GM23338 (cell line): ENCODE measurements around the gene SLC22A9. TPM values are rescaled to one million over a fixed set of nuclear protein-coding genes. Genes with fewer than 3 reads are reported as not detected.

Experiments
- ATAC-seq: fragments of 200-7000 bp; cut with Tn5 transposase; 3 replicates; pipeline ENCODE4 v1.9.1; 2020
- DNase-seq: peaks from one replicate; pipeline ENCODE4 v3.0.0-alpha.2; 2015; ENCODE audit warnings: low spot score
- H2AFZ ChIP-seq: fragments of 200-600 bp; sonication (generic); 2 replicates; pipeline ENCODE4 v1.8.0; 2016; ENCODE audit warnings: antibody characterized with exemption, mild to moderate bottlenecking, moderate library complexity
- H3F3A ChIP-seq: fragments of 200-600 bp; sonication (generic); replicated peaks from 2 replicates; pipeline ENCODE4 v1.8.0; 2017; ENCODE audit warnings: antibody characterized with exemption, mixed run types, low read depth
- H3K27ac ChIP-seq: fragments of 200-600 bp; sonication (generic); 2 replicates; pipeline ENCODE4 v1.6.1; 2016; ENCODE audit warnings: low read depth
- H3K27me3 ChIP-seq: fragments of 200-600 bp; sonication (generic); 2 replicates; pipeline ENCODE4 v1.8.0; 2016; ENCODE audit warnings: mild to moderate bottlenecking, mixed run types, moderate library complexity; ENCODE audit not compliant: insufficient read depth
- H3K36me3 ChIP-seq: fragments of 200-600 bp; sonication (generic); 2 replicates; pipeline ENCODE4 v1.8.0; 2016; ENCODE audit warnings: mild to moderate bottlenecking; ENCODE audit not compliant: insufficient read depth
- H3K4me1 ChIP-seq: fragments of 200-600 bp; sonication (generic); 2 replicates; pipeline ENCODE4 v1.8.0; 2016; ENCODE audit warnings: mild to moderate bottlenecking, moderate library complexity; ENCODE audit not compliant: insufficient read depth
- H3K4me2 ChIP-seq: fragments of 200-600 bp; sonication (generic); 2 replicates; pipeline ENCODE4 v1.7.1; 2017; ENCODE audit warnings: mixed run types
- H3K4me3 ChIP-seq: fragments of 200-600 bp; sonication (generic); 2 replicates; pipeline ENCODE4 v1.6.1; 2016; ENCODE audit warnings: mixed run types
- H3K79me2 ChIP-seq: fragments of 200-600 bp; sonication (generic); replicated peaks from 2 replicates; pipeline ENCODE4 v1.8.0; 2017; ENCODE audit warnings: mild to moderate bottlenecking; ENCODE audit not compliant: insufficient read depth
- H3K9me2 ChIP-seq: fragments of 200-600 bp; sonication (generic); 2 replicates; pipeline ENCODE4 v1.8.0; 2017; ENCODE audit not compliant: insufficient read depth
- H4K20me1 ChIP-seq: fragments of 200-600 bp; sonication (generic); replicated peaks from 2 replicates; pipeline ENCODE4 v1.8.0; 2017; ENCODE audit warnings: mild to moderate bottlenecking; ENCODE audit not compliant: insufficient read depth
- H3K27ac Mint-ChIP-seq: 2 replicates; pipeline ENCODE4 v1.8.0; 2020; ENCODE audit warnings: inconsistent platforms, mild to moderate bottlenecking, moderate library complexity, mixed read lengths
- H3K27me3 Mint-ChIP-seq: 3 replicates; pipeline ENCODE4 v1.8.0; 2022; ENCODE audit warnings: low read depth, mild to moderate bottlenecking, moderate library complexity, mixed read lengths, inconsistent platforms; ENCODE audit not compliant: insufficient read depth, poor library complexity
- H3K36me3 Mint-ChIP-seq: 3 replicates; pipeline ENCODE4 v1.8.0; 2021; ENCODE audit warnings: low read depth, mild to moderate bottlenecking, inconsistent platforms, moderate library complexity, mixed read lengths
- H3K4me1 Mint-ChIP-seq: 3 replicates; pipeline ENCODE4 v1.8.0; 2020; ENCODE audit warnings: mild to moderate bottlenecking, inconsistent platforms, mixed read lengths
- H3K4me3 Mint-ChIP-seq: 3 replicates; pipeline ENCODE4 v1.8.0; 2021; ENCODE audit warnings: moderate library complexity, mild to moderate bottlenecking, inconsistent platforms, mixed read lengths
- H3K9me3 Mint-ChIP-seq: 3 replicates; pipeline ENCODE4 v1.8.0; 2020; ENCODE audit warnings: moderate library complexity, mild to moderate bottlenecking, inconsistent platforms, mixed read lengths
- CREB1 ChIP-seq: fragments of 250-450 bp; sonication (Bioruptor Pico); IDR thresholded peaks from 2 replicates; pipeline ENCODE4 v1.5.0; 2020; ENCODE audit warnings: low read depth, mild to moderate bottlenecking, moderate library complexity
- CTCF ChIP-seq, 2 experiments: fragments of 200-600 bp in 1 of 2; sonication (generic) in 1 of 2; conservative IDR thresholded peaks; 2 replicates each; pipeline versions ENCODE4 v1.5.1 to v1.6.1; 2016 to 2017; ENCODE audit warnings: antibody characterized with exemption in 2 of 2, low read depth in 2 of 2, mild to moderate bottlenecking in 2 of 2, moderate library complexity in 1 of 2
- ETS1 ChIP-seq: IDR thresholded peaks from 2 replicates; pipeline ENCODE4 v1.6.1; 2016; ENCODE audit warnings: antibody characterized with exemption
- EZH2 ChIP-seq: fragments of 200-600 bp; sonication (generic); IDR thresholded peaks from one replicate; pipeline ENCODE4 v1.8.0; 2017; ENCODE audit warnings: antibody characterized with exemption, mild to moderate bottlenecking, low read depth; ENCODE audit not compliant: unreplicated experiment
- EZH2phosphoT487 ChIP-seq: fragments of 200-600 bp; sonication (generic); IDR thresholded peaks from one replicate; pipeline ENCODE4 v1.8.1; 2018; ENCODE audit warnings: antibody characterized with exemption; ENCODE audit not compliant: unreplicated experiment
- JUNB ChIP-seq: IDR thresholded peaks from one replicate; pipeline ENCODE4 v1.6.1; 2016; ENCODE audit warnings: antibody characterized with exemption; ENCODE audit not compliant: unreplicated experiment
- NANOG ChIP-seq: IDR thresholded peaks from 2 replicates; pipeline ENCODE4 v1.6.1; 2016; ENCODE audit warnings: antibody characterized with exemption, borderline replicate concordance
- POLR2AphosphoS5 ChIP-seq: IDR thresholded peaks from 2 replicates; pipeline ENCODE4 v1.6.1; 2016; ENCODE audit warnings: antibody characterized with exemption, low read depth
- REST ChIP-seq: IDR thresholded peaks from one replicate; pipeline ENCODE4 v1.6.1; 2018; ENCODE audit warnings: antibody characterized with exemption; ENCODE audit not compliant: unreplicated experiment
- STAT1 ChIP-seq: IDR thresholded peaks from one replicate; pipeline ENCODE4 v1.6.1; 2016; ENCODE audit warnings: antibody characterized with exemption; ENCODE audit not compliant: unreplicated experiment
- ZNF114 ChIP-seq: fragments of 250-450 bp; sonication (Bioruptor Pico); IDR thresholded peaks from 2 replicates; pipeline ENCODE4 v1.5.0; 2020; ENCODE audit warnings: mild to moderate bottlenecking, moderate library complexity
- ZNF331 ChIP-seq: fragments of 250-450 bp; sonication (Bioruptor Pico); IDR thresholded peaks from 2 replicates; pipeline ENCODE4 v1.5.0; 2020; ENCODE audit warnings: low read depth, mild to moderate bottlenecking, moderate library complexity
- ZNF462 ChIP-seq: fragments of 250-450 bp; sonication (Bioruptor Pico); IDR thresholded peaks from 2 replicates; pipeline ENCODE4 v1.5.0; 2020; ENCODE audit warnings: mild to moderate bottlenecking, moderate library complexity
- polyA plus RNA-seq: library from polyadenylated mRNA; unstranded; fragments of >200 nt; fragmentation: Nextera tagmentation; extraction: Ambion mirVana; gene quantifications from 2 replicates; pipeline ENCODE4 v1.2.1, GENCODE V29; 2016
- total RNA-seq: library from RNA; depleted of rRNA; stranded (reverse); fragments of >200 nt; shearing (Covaris generic); gene quantifications from 2 replicates; pipeline ENCODE4 v1.2.3, GENCODE V29; 2014

The SLC22A9 gene
- total and polyA plus RNA-seq, 2 experiments from 2014 or later: not detected

GRCh38 chr11:63445118-63445517 is 75.5 kb downstream of the SLC22A9 start:
- H3K36me3 ChIP-seq: no peaks in the 10 kb centered on the region
- peaks cover 24% of the 10 kb centered on the region for H3K9me2 ChIP-seq
- no peak overlapping the region for H2AFZ ChIP-seq
- no peak overlapping the region for H3K4me2 ChIP-seq
- no peak overlapping the region for H3K27ac ChIP-seq
- Mint-ChIP-seq H3K36me3 (peaks cover 10% of the 10 kb centered on the region), H3K4me1 (peaks cover 26% of the 10 kb centered on the region), H3K27ac (no peak overlapping the region), H3K4me3 (no peak overlapping the region), H3K9me3 (peaks cover 14% of the 10 kb centered on the region), H3K27me3 (peaks cover 2% of the 10 kb centered on the region)
- no peaks in the 10 kb centered on the region for H3F3A ChIP-seq
- TF ChIP-seq EZH2phosphoT487: no peak
- TF ChIP-seq CREB1 (CRISPR knock-in tag): no peak
- no peak for TF ChIP-seq ZNF114
- TF ChIP-seq POLR2AphosphoS5: no peak
- TF ChIP-seq CTCF (conservative IDR thresholded peaks at IDR 0.05; ENCODE audit: low read depth in 2 of 2): no peak
- no peak for TF ChIP-seq NANOG
- TF ChIP-seq STAT1: no peak
- TF ChIP-seq EZH2: no peak
- no peak for TF ChIP-seq ZNF462
- no peak for TF ChIP-seq ZNF331 (CRISPR knock-in tag)
- no peak for TF ChIP-seq JUNB
- no peak for TF ChIP-seq ETS1
- no peak for TF ChIP-seq REST
- no peak for DNase-seq
- H3K4me1 ChIP-seq: peaks cover 19% of the 10 kb centered on the region
- no peak overlapping the region for H3K4me3 ChIP-seq
- H3K79me2 ChIP-seq: no peaks in the 10 kb centered on the region
- no peaks in the 10 kb centered on the region for H3K27me3 ChIP-seq
- ATAC-seq: no peak
- no peaks in the 10 kb centered on the region for H4K20me1 ChIP-seq
